Fibroblast of villous mesenchyme (primary cell): ENCODE results near the gene IL1F10. TPM values are rescaled to one million over a fixed set of nuclear protein-coding genes. Genes with fewer than 3 reads are reported as not detected.

ENCODE experiments used
- DNase-seq: peaks from one replicate; pipeline ENCODE4 v3.0.0-alpha.2; 2010; ENCODE audit warnings: low read depth
- H3K4me3 ChIP-seq: 2 replicates; pipeline ENCODE4 v1.5.1; 2011; ENCODE audit warnings: low read depth, mild to moderate bottlenecking, low read length
- total RNA-seq: library from RNA; depleted of rRNA; stranded (reverse); fragments of >200 nt; gene quantifications from 2 replicates; pipeline ENCODE4 v1.2.3, GENCODE V29; 2012
- TF ChIP-seq, protein P1 (sequence below): IDR thresholded peaks from 2 replicates; pipeline ENCODE4 v1.5.1; 2012; ENCODE audit warnings: low read depth, mild to moderate bottlenecking, low read length; ENCODE audit not compliant: insufficient read depth

The IL1F10 gene
- total RNA-seq, 1 donor = not detected

DNA sequence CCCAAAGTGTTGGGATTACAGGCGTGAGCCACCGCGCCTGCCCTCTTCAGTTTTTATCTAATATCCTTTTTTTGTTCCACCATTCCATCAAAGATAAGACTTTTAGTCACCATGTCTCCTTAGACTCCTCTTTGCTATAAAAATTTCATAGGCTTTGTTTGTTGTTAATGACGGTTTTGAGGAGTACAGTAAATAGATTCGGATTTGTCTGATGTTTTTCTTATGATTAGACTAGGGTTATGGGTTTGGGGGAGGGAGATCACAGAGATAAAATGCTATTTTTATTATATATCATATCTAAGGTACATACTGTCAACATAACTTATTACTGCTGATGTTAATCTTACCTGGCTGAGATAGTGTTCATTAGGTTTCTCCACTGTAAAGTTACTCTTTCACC, 21.3 kb upstream of the IL1F10 start:
- no peak for DNase-seq
- TF ChIP-seq, protein P1, sequence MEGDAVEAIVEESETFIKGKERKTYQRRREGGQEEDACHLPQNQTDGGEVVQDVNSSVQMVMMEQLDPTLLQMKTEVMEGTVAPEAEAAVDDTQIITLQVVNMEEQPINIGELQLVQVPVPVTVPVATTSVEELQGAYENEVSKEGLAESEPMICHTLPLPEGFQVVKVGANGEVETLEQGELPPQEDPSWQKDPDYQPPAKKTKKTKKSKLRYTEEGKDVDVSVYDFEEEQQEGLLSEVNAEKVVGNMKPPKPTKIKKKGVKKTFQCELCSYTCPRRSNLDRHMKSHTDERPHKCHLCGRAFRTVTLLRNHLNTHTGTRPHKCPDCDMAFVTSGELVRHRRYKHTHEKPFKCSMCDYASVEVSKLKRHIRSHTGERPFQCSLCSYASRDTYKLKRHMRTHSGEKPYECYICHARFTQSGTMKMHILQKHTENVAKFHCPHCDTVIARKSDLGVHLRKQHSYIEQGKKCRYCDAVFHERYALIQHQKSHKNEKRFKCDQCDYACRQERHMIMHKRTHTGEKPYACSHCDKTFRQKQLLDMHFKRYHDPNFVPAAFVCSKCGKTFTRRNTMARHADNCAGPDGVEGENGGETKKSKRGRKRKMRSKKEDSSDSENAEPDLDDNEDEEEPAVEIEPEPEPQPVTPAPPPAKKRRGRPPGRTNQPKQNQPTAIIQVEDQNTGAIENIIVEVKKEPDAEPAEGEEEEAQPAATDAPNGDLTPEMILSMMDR = no peak
- H3K4me3 ChIP-seq = no peak overlapping the region

GRCh38 chr2:113050921-113051895, 16.6 kb upstream of the IL1F10 start:
- TF ChIP-seq, protein P1 = no peak
- no peak overlapping the region for H3K4me3 ChIP-seq
- no peak for DNase-seq

DNA sequence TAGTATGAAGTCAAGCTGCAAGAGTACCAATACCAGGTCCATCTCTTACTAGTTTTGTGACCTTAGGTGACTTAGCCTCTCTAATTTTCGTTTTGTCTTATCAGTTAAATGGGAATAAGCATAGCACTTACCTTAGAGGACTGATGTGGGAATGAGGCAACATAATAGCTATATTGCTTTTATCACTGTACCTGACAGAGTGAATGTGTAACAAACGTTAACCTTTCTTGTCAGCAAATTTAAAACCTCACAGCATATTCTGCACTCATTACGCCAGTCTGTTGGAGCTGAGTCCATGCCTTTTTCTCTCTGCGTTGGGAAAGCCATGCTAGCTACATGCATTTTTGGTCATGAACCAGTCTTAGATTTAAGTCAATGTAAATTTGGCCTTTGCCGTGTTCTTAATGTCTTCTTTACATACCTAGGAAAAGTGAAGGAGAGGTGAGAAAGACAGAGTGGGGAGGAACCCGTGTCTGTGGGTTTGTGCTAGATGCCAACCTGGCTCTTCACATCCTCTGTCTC, 15.3 kb upstream of the IL1F10 start, which contains the start of gene IL36B:
TSS of gene IL36B (minus strand) at position 472 of the 522 bp plus-strand sequence.
- TF ChIP-seq, protein P1 = no peak
- no peak for DNase-seq
- H3K4me3 ChIP-seq = no peak within 1 kb of the TSS

GRCh38 chr2:113053666-113054065, 14.1 kb upstream of the IL1F10 start:
- DNase-seq = no peak
- TF ChIP-seq, protein P1 = no peak
- H3K4me3 ChIP-seq = no peak overlapping the region

DNA sequence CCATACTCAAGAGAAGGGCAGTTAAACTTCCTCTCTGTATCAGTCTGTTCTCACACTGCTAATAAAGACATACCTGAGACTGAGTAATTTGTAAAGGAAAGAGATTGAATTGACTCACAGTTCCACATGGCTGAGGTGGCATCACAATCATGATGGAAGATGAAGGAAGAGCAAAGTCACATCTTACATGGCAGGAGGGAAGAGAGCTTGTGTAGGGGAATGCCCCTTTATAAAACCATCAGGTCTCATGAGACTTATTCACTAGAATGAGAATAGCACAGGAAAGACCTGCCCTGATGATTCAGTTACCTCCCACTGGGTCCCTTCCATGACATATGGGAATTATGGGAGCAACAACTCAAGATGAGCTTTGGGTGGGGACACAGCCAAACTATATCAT, 13.7 kb upstream of the IL1F10 start:
- no peak for DNase-seq
- TF ChIP-seq, protein P1 = no peak
- H3K4me3 ChIP-seq = no peak overlapping the region

DNA sequence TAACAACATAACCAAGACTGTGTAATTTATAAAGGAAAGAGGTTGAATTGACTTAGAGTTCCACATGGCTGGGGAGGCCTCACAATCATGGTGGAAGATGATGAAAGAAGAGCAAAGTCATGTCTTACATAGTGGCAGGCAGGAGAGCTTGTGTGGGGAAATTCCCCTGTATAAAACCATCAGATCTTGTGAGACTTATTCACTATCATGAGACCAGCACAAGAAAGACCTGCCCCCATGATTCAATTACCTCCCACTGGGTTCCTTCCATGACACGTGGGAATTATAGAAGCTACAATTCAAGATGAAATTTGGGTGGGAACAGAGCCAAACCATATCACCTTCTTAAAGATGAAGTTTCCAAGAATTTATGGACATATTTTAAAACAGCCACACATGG, 11.2 kb upstream of the IL1F10 start:
- H3K4me3 ChIP-seq = no peak overlapping the region
- no peak for DNase-seq
- TF ChIP-seq, protein P1 = no peak
